Fibroblast of mammary gland (primary cell): ENCODE data around the gene HMGA1.

Source experiments
- DNase-seq: peaks from one replicate; pipeline ENCODE4 v3.0.0-alpha.2; 2010; ENCODE audit warnings: low read depth
- H3K4me3 ChIP-seq: 2 replicates; pipeline ENCODE4 v1.5.1; 2011; ENCODE audit warnings: low read depth, mild to moderate bottlenecking, low read length, moderate library complexity; ENCODE audit not compliant: control insufficient read depth
- TF ChIP-seq, protein P1 (sequence below): conservative IDR thresholded peaks from 2 replicates; pipeline ENCODE4 v1.5.1; 2011; ENCODE audit warnings: low read depth, low read length, inconsistent platforms; ENCODE audit not compliant: control insufficient read depth, insufficient read depth

The HMGA1 gene

DNA sequence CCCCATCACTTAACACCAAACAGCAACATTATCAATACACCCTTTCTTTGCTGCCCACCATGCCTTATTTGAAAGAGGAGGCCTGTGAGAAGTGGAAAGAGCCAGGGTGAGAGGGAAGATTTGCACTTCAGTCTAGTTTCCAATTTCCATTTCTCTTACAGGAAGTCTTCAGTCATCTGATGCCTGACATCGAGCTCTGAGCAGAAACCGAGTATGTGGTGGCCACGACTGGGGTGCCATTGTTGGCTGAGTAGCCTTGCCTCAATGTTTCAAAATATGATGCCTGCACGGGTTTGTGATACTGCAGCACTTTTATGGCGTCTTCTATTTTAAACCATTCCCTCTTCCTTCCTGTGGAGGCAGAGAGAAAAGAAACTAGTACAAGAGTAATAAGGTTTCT, 51.9 kb downstream of the HMGA1 start:
- DNase-seq: no peak
- H3K4me3 ChIP-seq: no peak overlapping the region
- TF ChIP-seq, protein P1, sequence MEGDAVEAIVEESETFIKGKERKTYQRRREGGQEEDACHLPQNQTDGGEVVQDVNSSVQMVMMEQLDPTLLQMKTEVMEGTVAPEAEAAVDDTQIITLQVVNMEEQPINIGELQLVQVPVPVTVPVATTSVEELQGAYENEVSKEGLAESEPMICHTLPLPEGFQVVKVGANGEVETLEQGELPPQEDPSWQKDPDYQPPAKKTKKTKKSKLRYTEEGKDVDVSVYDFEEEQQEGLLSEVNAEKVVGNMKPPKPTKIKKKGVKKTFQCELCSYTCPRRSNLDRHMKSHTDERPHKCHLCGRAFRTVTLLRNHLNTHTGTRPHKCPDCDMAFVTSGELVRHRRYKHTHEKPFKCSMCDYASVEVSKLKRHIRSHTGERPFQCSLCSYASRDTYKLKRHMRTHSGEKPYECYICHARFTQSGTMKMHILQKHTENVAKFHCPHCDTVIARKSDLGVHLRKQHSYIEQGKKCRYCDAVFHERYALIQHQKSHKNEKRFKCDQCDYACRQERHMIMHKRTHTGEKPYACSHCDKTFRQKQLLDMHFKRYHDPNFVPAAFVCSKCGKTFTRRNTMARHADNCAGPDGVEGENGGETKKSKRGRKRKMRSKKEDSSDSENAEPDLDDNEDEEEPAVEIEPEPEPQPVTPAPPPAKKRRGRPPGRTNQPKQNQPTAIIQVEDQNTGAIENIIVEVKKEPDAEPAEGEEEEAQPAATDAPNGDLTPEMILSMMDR: no peak

DNA sequence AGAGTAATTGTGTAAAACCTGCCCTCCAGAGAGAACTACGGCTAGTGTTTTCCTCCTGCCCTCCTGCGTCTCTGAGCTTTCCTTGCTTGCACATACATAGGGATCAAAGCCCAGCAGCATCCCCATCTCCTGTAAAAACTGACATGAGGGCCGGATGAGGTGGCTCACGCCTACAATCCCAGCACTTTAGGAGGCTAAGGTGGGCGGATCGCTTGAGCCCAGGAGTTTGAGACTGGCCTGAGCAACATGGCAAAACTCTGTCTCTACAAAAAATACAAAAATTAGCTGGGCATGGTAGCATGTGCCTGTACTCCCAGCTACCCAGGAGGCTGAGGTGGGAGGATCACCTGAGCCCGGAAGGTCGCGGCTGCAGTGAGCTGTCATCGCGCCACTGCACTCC, 52.5 kb downstream of the HMGA1 start:
- no peak overlapping the region for H3K4me3 ChIP-seq
- no peak for DNase-seq
- TF ChIP-seq, protein P1: no peak

DNA sequence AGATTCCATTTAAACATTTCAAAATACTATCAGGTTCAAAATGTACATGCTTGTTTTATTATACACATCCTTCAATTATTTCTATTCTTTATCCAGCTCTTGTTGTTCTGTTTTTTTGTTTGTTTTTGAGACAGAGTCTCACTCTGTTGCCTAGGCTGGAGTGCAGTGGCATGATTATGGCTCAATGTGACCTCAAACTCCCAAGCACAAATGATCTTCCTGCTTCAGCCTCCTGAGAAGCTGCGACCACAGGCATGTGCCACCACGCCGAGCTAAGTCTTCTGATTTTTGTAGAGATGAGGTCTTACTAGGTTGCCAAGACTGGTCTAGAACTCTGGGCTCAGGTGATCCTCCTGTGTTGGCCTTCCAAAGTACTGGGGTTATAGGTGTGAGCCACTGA, 56.3 kb downstream of the HMGA1 start:
- H3K4me3 ChIP-seq: no peak overlapping the region
- no peak for DNase-seq
- TF ChIP-seq, protein P1: no peak

DNA sequence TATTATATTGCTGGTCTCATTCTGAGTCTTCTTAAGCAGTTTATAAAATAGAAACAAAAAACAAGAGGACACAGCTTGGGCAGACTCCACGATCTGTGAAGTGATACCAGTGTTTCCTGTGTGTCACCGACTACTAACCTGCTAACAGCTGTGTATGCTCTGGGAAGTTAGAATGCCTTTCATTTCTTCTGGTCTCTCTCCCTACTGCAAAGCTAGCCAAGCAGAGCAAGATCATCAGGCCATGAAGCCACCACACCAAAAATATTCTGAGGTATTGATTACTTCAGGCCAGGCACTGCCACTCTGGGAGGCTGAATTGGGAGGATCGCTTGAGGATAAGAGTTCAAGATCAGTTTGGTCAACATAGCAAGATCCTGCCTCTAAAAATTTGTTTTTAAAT, 59.0 kb downstream of the HMGA1 start:
- no peak for DNase-seq
- TF ChIP-seq, protein P1: no peak
- H3K4me3 ChIP-seq: no peak overlapping the region
